Thoracic aorta (tissue), 2 donors: ENCODE data around the gene AMIGO1. TPM values are rescaled to one million over a fixed set of nuclear protein-coding genes. Genes with fewer than 3 reads are reported as not detected.
A peak's percentile ranks its signal among the peaks of the same experiment; 100 is the strongest.

Experiments used
- ATAC-seq: fragments of 150-250 bp; one replicate; pipeline ENCODE4 v1.8.0; 2017; ENCODE audit warnings: low read depth; ENCODE audit not compliant: insufficient number of reproducible peaks, low FRiP score
- DNase-seq: peaks from one replicate; pipeline ENCODE4 v3.0.0-alpha.2; 2020; ENCODE audit warnings: low spot score
- H3K27ac ChIP-seq, 2 donors: fragments of 200-600 bp; sonication (generic); 1 replicate in 1 of 2; 2 replicates in 1 of 2; pipeline ENCODE4 v1.5.1; 2016; ENCODE audit warnings: mild to moderate bottlenecking in 2 of 2, moderate library complexity in 2 of 2
- H3K27me3 ChIP-seq: fragments of 200-600 bp; sonication (generic); replicated peaks from 2 replicates; pipeline ENCODE4 v1.6.0; 2016; ENCODE audit warnings: mild to moderate bottlenecking; ENCODE audit not compliant: insufficient read depth
- H3K36me3 ChIP-seq: fragments of 200-600 bp; sonication (generic); one replicate; pipeline ENCODE4 v1.5.1; 2016
- H3K4me1 ChIP-seq, 2 donors: fragments of 200-600 bp; sonication (generic); 1 replicate in 1 of 2; 2 replicates in 1 of 2; pipeline versions ENCODE4 v1.5.1 to v1.6.0; 2016; ENCODE audit warnings: low read depth in 2 of 2, mild to moderate bottlenecking in 1 of 2; ENCODE audit not compliant: control insufficient read depth in 1 of 2
- H3K4me3 ChIP-seq: fragments of 200-600 bp; sonication (generic); 2 replicates; pipeline ENCODE4 v1.5.1; 2016; ENCODE audit warnings: mild to moderate bottlenecking
- H3K9me3 ChIP-seq: fragments of 200-600 bp; sonication (generic); 2 replicates; pipeline ENCODE4 v1.5.1; 2016
- CTCF ChIP-seq: fragments of 200-600 bp; sonication (generic); IDR thresholded peaks from one replicate; pipeline ENCODE4 v1.5.1; 2019; ENCODE audit warnings: antibody characterized with exemption
- total RNA-seq, 2 donors: library from RNA; depleted of rRNA; stranded (reverse); fragments of >200 nt; gene quantifications; one replicate each; pipeline versions ENCODE4 v1.1.0 to v1.2.3, GENCODE V29; 2016

Gene AMIGO1
- 10 to 100 TPM in 1 of 2 donors, 1 to 10 TPM in 1; 7.8 to 16.0 TPM for total RNA-seq

DNA sequence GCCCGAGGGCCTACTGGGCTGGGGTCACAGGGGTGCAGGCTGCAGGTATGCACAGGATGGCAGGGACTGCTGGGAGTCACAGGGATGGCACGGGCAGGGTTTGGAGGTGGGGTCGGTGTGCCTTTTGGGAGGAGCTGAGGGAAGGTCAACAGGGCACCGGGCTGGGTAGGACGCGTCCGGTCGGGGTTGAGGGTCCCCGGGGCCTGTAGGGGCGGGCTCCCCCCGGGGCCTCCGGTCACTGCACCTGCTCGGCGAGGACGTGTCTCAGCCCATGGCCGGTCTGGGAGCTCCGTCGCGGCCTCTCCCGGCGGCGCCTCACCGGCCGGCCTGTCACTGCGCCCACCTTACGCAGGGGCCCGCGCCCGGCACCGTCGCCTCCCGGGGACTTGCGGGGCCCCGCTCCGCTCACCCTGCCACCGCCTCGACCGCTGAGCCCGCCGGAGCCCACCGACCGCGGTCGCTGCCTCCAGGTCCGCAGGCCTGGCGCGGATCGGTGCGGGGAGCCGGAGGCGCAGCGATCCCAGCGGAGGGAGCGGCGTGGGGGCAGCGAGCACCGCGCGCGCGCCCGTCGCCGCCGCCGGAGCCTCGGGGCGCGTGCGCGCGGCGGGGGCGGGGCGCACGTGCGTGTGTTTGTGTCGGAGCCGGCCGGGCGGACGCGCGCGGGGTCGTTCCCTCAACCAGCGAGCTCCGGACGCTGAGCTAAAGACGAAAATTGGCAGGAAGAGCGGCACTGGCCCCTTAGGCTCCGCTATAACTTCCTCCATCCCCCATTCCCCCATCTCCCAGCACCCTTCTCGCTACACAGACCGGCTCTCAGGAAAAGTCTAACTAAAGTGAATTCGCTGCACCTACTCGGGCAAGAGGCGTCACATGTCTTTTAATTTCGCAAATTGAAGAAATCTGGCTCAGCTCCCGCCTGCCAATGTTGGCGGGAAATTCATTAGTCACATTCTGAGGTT, at the start of gene AMIGO1:
TSS of gene AMIGO1 (minus strand) at position 552 of the 959 bp plus-strand sequence. CDS start 815 bp downstream, outside the sequence.
- H3K27me3 ChIP-seq, result no peaks in the 10 kb centered on the region
- TF ChIP-seq CTCF, result no peak
- peak within 1 kb of the TSS in 1 of 2 donors; percentile 38 for H3K27ac ChIP-seq
- H3K4me3 ChIP-seq, result peak within 1 kb of the TSS; percentile 90
- no peaks in the 10 kb centered on the region for H3K36me3 ChIP-seq
- peaks cover 9 to 16% of the 10 kb centered on the region in 2 donors for H3K4me1 ChIP-seq
- ATAC-seq (peak; percentile 63), DNase-seq (no peak)
- H3K9me3 ChIP-seq, result no peaks in the 10 kb centered on the region

GRCh38 chr1:109557520-109557919, 48.0 kb upstream of the AMIGO1 start:
- H3K27ac ChIP-seq, result no peak overlapping the region
- no peak overlapping the region for H3K4me3 ChIP-seq
- ATAC-seq (no peak), DNase-seq (no peak)
- TF ChIP-seq CTCF, result no peak
- no peaks in the 10 kb centered on the region for H3K36me3 ChIP-seq
- H3K27me3 ChIP-seq, result no peaks in the 10 kb centered on the region
- H3K4me1 ChIP-seq, result peaks cover 11 to 44% of the 10 kb centered on the region in 2 donors
- H3K9me3 ChIP-seq, result no peaks in the 10 kb centered on the region

GRCh38 chr1:109556563-109556962, 47.0 kb upstream of the AMIGO1 start:
- Histone ChIP-seq H3K4me1 (peaks cover 11 to 44% of the 10 kb centered on the region in 2 donors), H3K4me3 (no peak overlapping the region), H3K27ac (no peak overlapping the region), H3K27me3 (no peaks in the 10 kb centered on the region), H3K36me3 (no peaks in the 10 kb centered on the region), H3K9me3 (no peaks in the 10 kb centered on the region)
- TF ChIP-seq CTCF, result no peak
- no peak for DNase-seq
- no peak for ATAC-seq

- peak; percentile 75 for ATAC-seq
- DNase-seq, result peak; percentile 88
- TF ChIP-seq CTCF, result no peak
Observed at GRCh38 chr1:109548321-109549267, 39.1 kb upstream of the AMIGO1 start, which contains the start of gene GNAI3. TSS of gene GNAI3 (plus strand) at chr1:109548615. CDS start at chr1:109548721, 106 bp downstream.

More at GRCh38 chr1:109548321-109549267, 39.1 kb upstream of the AMIGO1 start, which contains the start of gene GNAI3:
- Histone ChIP-seq H3K27ac (peak within 1 kb of the TSS; percentile 95), H3K4me3 (peak within 1 kb of the TSS; percentile 99), H3K27me3 (no peaks in the 10 kb centered on the region), H3K4me1 (peaks cover 20 to 49% of the 10 kb centered on the region in 2 donors), H3K9me3 (no peaks in the 10 kb centered on the region), H3K36me3 (no peaks in the 10 kb centered on the region)
